Liver (tissue), 3 donors: Measurements from ENCODE around the gene BAG2.

ENCODE experiments used
- ATF3 ChIP-seq: IDR thresholded peaks from 2 replicates; pipeline ENCODE4 v1.6.1; 2016; ENCODE audit warnings: antibody characterized with exemption
- CTCF ChIP-seq: fragments of 150-350 bp; IDR thresholded peaks from 2 replicates; pipeline ENCODE4 v1.5.1; 2017; ENCODE audit warnings: improper control_type of control experiment, low read depth, low read length; ENCODE audit not compliant: missing input control
- GABPA ChIP-seq, 2 donors: IDR thresholded peaks in 1 of 2; conservative IDR thresholded peaks in 1 of 2; 2 replicates each; pipeline ENCODE4 v1.6.1; 2016; ENCODE audit warnings: antibody characterized with exemption in 2 of 2, mild to moderate bottlenecking in 1 of 2, moderate library complexity in 1 of 2
- JUND ChIP-seq, 2 donors: IDR thresholded peaks; 2 replicates each; pipeline ENCODE4 v1.6.1; 2016; ENCODE audit warnings: antibody characterized with exemption in 2 of 2
- RAD21 ChIP-seq, 2 donors: IDR thresholded peaks; 2 replicates each; pipeline ENCODE4 v1.6.1; 2016; ENCODE audit warnings: antibody characterized with exemption in 2 of 2, mild to moderate bottlenecking in 2 of 2
- TAF1 ChIP-seq: conservative IDR thresholded peaks from 2 replicates; pipeline ENCODE4 v1.6.1; 2016; ENCODE audit warnings: antibody characterized with exemption, mild to moderate bottlenecking
- donor health status: healthy.
- donor health status: healthy.

GRCh38 chr6:57173056-57173885, 1.1 kb downstream of the BAG2 start:
- TF ChIP-seq CTCF = no peak
- TF ChIP-seq JUND (IDR thresholded peaks at IDR 0.05) = no peak
- no peak for TF ChIP-seq ATF3
- TF ChIP-seq GABPA (IDR thresholded peaks at IDR 0.05 in 1 of 2, conservative IDR thresholded peaks at IDR 0.05 in 1 of 2) = no peak
- TF ChIP-seq TAF1 = no peak
- TF ChIP-seq RAD21 (IDR thresholded peaks at IDR 0.05) = no peak
